GM23248 (cell line): ENCODE data around the gene AGO3.

Source experiments
- EZH2 ChIP-seq: fragments of 200-600 bp; sonication (generic); IDR thresholded peaks from 2 replicates; pipeline ENCODE4 v1.6.1; 2018; ENCODE audit warnings: antibody characterized with exemption, mild to moderate bottlenecking; ENCODE audit not compliant: insufficient read depth, poor library complexity, severe bottlenecking
- EZH2phosphoT487 ChIP-seq: fragments of 200-600 bp; sonication (generic); IDR thresholded peaks from 2 replicates; pipeline ENCODE4 v1.6.1; 2018; ENCODE audit warnings: antibody characterized with exemption, moderate library complexity, mild to moderate bottlenecking, low read depth; ENCODE audit not compliant: insufficient read depth

DNA sequence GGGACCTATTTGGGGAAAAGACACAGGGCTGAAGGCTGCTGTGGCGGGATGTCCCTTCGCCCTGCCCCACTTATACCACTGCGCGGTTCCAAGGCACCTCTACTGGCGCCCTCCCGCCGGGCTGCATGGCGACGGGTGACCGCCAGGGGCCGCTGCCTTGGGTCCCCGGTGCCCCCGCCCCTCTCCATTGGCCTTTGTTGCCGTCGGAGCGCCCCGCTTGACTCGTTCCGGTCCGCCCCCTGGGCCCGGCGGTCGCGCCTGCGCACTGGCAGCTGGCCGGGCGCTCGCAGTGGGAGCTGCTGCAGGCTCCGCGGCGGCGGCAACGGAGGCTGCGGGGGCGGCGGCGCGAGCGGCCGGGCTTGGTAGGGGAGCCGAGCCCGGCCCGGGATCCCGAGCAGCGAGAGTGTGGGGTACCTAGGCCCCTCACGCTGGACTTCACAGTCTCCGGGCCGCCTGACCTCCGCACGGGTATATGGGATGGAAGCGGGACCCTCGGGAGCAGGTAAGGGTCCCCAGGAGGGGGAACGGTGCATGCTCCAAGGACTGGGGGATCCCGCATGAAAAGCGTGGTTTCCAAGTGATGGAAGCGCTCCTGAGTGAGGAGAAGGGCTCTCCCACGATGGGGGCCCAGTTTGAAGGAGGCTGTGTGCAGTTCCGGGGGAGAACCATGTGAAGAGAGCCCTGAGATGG, 47.8 kb upstream of the AGO3 start, which contains the start of gene AGO1:
- TF ChIP-seq EZH2 (no peak), EZH2phosphoT487 (no peak)
